Measurements from ENCODE around the gene AKAP1.

The AKAP1 gene

GRCh38 chr17:57168695-57169094, 83.6 kb downstream of the AKAP1 start:
- no peak for DNase-seq (ENCODE audit: low spot score)

- DNase-seq (ENCODE audit: low spot score) = no peak
Observed at GRCh38 chr17:57170866-57171265, 85.8 kb downstream of the AKAP1 start.
